GM21390 (cell line): ENCODE data around the gene ELAVL1.
"Not testable (repeated sequence)": the region's sequence is repeated elsewhere in the genome, so short reads cannot be mapped to it uniquely, and the experiment has no call there.

Experiments
- ATAC-seq: cut with Tn5 transposase; IDR thresholded peaks from one replicate; pipeline ENCODE4 v1.9.1; 2021; ENCODE audit not compliant: unreplicated experiment

Gene ELAVL1

DNA sequence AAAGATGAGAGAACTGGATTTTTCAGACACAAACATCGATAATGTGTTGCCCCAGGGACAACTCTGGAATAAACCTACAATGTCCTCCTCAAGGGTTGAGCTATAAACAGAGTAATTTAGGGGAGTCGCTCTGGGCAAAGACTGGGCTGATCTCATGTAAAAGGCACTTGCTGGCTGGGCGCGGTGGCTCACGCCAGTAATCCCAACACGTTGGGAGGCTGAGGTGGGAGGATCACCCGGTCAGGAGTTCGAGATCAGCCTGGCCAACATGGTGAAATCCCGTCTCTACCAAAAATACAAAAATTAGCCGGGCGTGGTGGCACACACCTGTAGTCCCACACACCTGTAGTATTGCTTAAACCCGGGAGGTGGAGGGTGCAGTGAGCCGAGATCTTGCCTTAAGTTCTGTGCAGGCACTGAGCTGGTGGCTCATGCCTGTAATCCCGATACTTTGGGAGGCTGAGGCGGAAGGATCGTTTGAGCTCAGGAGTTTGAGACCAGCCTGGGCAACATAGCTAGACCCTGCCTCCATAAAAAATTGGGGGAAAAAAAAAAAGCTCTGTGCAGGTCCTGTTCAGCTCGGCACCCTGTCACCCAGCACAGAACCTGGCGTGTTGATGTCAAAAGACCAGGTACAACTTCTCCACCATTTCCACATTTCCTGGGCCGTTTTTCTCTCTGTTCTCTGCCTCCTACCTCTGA, 63.4 kb downstream of the ELAVL1 start:
- no peak for ATAC-seq

DNA sequence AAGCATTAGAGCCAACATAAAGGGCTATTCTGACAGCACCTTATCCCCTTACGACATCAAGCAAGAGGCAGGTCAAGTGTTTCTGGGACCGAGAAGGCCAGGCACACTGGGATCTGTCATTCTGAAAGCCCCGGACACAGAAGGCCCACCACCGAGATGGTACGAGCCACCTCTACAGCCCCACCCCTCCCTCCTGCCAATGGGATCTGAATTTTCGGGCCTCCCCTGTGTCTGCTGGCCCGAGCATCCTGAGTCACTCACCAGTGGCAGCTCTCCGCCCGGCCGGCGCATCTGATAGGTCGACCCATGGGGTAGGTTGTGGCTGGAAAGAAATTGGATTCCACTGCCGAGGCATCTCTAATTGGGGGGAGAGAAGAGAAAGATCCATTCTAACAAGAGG, 64.6 kb downstream of the ELAVL1 start:
- no peak for ATAC-seq

DNA sequence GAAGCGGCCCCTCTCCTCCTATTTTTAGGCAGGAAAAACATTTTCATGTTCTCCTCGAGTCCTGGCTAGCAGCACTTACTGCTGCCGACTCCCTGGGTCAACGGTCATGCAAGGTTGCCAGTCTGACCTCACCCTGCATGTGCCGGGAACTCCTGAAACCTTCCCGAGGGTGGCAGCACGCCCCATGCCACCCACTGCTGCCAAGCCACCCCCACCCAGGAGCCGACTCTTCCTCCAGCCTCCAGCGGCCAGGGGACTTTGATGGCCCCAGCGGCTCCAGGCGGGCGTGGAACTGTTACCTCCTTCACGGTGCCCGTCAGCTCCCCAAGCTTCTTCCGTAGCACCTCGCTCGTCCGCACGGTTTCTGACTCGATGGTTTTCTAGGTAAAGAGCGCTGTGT, 70.7 kb downstream of the ELAVL1 start:
- ATAC-seq, result no peak

- no peak for ATAC-seq
Observed at GRCh38 chr19:7933828-7934725, 71.4 kb downstream of the ELAVL1 start.

GRCh38 chr19:7933411-7933810, 72.0 kb downstream of the ELAVL1 start:
- ATAC-seq, result no peak

GRCh38 chr19:7932930-7933300, 72.5 kb downstream of the ELAVL1 start:
- no peak for ATAC-seq

GRCh38 chr19:7932276-7932929, 73.0 kb downstream of the ELAVL1 start:
- no peak for ATAC-seq

DNA sequence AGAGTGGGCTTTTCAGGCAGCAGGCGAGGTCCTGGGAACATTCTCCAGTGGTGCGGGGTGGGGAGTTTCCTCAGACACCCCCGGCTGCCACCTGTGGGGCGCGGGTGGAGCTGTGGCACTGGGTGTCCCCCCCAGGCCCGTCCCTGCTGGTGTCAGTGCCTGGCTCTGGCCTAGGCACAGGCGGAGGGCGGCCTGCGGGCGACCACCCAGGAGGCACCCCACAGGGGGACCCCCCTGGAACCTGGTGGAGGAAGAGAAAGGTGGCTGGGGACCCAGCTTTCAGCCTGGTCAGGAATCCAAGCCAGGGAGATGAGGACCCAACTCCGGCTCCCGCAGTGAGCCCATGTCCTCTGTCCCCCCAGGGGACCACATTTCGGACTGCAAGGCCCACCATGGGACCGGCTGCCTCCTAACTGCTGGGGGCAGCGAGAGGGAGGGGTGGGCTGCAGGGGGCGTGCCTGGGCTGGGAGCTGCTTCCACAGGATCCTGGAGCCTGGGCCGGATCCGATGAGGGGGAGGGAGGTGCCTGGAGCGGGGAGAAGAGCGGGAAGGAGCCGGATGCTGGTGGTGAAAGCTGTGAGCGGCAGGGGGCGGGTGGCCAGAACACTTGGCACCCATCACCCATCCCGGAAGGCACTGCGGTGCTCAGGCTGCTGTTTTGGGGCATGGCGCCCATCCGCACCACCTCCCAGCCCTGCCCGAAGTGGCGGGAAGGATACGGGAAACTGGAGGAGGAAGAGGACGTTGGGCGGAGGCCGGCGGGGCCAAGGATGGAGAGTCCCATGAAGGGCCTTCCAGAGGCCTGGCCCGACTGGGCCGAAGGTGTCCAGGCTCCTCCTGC, 74.0 kb downstream of the ELAVL1 start:
- no peak for ATAC-seq

DNA sequence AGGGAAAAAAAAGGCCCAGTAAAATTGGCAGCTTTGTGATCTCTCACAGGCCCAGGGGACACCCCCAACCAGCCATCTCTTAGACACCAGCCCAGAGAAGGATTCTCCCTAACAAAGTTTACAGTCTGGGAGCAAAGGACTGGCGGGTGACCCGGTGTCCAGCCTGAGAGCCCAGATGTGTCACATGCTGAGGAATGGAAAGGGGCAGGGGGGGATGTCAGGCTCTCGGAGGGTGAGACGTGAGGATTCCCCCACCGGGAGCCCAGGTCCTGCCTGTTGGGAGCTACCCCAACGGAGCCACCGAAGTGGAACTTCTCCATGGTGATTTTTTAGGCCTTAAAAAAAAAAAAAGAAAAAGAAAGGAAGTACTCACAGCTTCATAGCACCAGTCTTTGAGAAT, 74.7 kb downstream of the ELAVL1 start:
- no peak for ATAC-seq

- ATAC-seq, result not testable (repeated sequence)
Observed at GRCh38 chr19:7930030-7930429, 75.4 kb downstream of the ELAVL1 start.

GRCh38 chr19:7928741-7929701, 76.4 kb downstream of the ELAVL1 start:
- no peak for ATAC-seq

DNA sequence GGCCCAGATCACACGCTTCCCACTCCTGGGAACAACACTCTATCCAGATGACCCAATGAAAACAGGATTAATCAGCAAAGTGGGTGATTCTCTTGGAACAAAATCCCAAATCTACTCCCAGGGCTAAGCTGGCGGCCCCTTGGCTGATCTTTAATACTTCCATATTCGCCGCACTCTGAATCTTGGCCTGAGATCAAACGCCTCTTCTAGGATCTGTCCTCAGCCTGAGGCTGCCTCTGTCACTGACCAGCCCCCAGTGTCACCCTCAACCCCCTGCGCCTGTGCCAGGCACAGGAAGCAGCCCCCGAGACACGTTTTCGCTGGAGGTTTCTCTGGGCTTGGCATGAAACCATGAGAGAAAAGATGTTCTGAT, 77.1 kb downstream of the ELAVL1 start:
- no peak for ATAC-seq

GRCh38 chr19:7927605-7928333, 77.7 kb downstream of the ELAVL1 start:
- no peak for ATAC-seq

GRCh38 chr19:7926727-7927604, 78.5 kb downstream of the ELAVL1 start:
- no peak for ATAC-seq

GRCh38 chr19:7926021-7926726, 79.3 kb downstream of the ELAVL1 start, which contains the start of gene CTXN1:
CTXN1 (minus strand) TSS chr19:7926135; CDS start chr19:7925538, 597 bp downstream.
- no peak for ATAC-seq

GRCh38 chr19:7925171-7925851, 80.1 kb downstream of the ELAVL1 start:
- ATAC-seq, result no peak

- ATAC-seq, result no peak
Observed at GRCh38 chr19:7924651-7925170, 80.7 kb downstream of the ELAVL1 start.
